GM19043 (cell line): ENCODE measurements around the gene CXCL6.

Experiments
- ATAC-seq: cut with Tn5 transposase; IDR thresholded peaks from one replicate; pipeline ENCODE4 v1.9.1; 2021; ENCODE audit warnings: low read depth; ENCODE audit not compliant: unreplicated experiment

CXCL6 gene

DNA sequence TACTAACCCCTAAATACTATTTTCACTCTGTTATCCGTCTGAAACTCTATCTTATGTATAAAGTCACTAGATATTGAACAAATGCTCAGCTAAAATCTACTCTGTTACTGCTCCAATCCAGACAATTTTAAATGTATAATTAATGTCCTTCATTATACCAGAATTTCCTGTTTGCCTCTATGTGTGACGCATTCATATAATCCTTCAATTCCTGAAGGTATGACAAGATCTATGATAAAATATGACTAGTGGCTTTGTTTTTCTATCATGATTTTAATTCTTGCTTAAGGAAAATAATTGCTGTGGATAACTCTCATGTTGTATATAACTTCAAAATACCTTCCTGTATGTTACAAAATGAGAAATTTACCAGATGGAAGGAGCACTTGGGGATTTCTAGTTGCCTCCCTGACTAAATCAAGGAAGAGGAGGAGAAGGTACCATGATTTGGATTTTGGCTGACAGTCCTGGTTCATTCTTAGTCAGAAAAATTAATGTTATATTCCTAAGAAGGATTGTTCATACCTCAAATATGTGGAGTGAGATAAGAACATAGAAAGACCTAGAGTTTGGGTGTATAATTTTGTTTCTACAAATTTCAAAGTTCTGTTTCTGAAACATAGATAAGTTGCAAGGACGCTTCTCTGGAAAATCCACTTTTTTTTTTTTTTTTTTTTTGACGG lies 4.9 kb downstream of the CXCL6 start:
- ATAC-seq, result no peak

DNA sequence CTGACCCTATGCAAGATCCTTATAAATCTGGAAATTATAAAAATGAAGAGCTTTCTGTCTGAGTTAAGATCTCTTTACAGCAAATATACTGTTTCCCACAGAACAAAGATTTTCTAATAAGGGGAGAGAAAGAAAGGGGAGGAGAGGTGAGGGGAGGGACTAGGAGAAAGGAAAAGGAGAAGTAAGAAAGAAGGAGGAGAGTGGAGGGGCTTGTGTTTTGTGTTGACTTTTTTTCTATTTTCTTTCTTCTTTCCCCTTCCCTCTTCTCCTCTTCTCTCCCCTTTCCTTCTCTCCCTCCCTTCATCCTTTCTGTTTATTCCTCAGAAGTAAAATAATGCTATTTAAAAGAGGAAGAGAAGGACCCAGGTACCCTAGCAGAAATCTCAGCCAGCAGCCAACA lies 6.2 kb downstream of the CXCL6 start:
- ATAC-seq, result no peak

DNA sequence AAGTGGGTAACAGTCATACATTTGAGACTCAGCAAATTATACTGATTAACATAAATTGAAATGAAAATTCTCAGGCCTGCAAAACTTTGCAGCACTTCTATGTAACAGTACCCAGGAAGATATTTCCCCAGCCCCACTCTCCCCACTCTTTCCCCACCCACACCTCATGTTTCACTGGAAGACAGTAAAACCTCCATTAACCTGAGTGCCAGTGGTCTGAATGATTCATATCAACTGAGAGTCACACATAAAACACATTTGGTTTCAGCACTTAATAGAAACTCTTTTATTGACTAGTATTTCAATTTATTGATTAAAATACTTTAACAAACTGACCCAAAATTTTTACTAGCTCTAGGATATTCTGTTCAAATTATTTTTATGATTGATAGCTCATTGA lies 6.9 kb downstream of the CXCL6 start:
- ATAC-seq, result no peak

DNA sequence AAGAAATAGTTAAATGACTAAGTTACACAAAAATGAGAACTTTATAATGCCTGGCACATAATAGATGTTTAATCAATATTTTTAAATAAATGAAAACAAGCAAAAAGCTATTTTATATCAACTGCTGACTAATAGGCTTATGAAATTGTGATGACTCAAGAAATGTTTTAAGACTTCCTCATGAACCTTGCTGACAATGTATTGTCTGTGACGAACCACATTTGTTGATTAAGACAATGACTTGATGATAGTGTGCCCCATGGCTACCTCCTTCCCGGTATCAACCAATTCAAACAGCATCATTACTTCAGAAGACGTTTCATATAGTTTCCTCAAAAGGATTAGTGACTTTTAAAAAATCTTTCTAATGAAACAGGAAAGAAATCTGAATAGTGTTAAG lies 7.9 kb downstream of the CXCL6 start:
- ATAC-seq, result no peak

DNA sequence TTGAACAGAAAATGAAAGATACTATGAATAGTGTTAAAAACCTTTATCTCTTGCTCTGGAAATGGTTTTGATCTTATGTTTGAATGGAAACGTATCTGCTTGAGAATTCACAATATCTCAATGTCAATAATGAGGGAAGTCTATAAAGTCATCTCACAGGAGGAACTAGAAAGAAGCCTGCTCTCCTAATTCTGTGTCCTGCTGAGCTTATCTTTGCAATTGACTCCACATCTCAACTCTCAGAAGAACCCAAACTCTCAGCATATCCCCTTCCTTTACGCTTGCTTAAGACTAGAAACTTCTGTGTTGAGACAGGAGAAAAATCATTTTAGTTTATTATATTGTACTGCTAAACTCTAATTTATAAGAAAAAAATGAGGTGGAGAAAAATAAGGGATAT lies 8.3 kb downstream of the CXCL6 start:
- no peak for ATAC-seq

DNA sequence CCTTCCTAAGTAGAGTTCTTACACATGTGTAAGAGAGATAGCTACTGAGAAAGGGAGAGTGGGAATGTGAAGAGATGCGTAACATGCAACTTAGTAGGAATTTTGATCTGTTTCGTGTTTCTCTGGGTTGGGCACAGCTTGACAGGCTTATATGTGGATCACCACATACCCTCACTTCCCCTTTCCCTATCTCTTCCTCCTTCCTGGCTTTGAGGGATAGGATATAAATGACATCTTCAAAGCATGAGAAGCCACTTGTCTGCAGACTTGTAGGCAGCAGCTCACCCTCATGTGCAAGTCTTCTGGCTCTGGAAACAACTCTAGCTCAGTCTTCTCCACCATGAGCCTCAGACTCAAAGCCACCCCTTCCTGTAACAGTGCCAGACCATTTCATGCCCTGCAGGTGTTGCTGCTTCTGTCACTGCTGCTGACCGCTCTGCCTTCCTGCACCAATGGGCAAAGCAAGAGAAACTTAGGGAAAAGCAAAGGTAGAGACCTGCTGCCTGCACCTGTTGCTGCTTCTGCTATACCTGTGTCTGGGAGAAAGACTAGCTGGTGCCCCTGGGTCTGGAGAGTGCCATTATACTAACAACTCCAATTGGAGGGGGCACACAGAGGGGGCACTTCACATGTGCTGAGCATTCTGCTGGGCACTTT lies 11.2 kb downstream of the CXCL6 start:
- no peak for ATAC-seq

DNA sequence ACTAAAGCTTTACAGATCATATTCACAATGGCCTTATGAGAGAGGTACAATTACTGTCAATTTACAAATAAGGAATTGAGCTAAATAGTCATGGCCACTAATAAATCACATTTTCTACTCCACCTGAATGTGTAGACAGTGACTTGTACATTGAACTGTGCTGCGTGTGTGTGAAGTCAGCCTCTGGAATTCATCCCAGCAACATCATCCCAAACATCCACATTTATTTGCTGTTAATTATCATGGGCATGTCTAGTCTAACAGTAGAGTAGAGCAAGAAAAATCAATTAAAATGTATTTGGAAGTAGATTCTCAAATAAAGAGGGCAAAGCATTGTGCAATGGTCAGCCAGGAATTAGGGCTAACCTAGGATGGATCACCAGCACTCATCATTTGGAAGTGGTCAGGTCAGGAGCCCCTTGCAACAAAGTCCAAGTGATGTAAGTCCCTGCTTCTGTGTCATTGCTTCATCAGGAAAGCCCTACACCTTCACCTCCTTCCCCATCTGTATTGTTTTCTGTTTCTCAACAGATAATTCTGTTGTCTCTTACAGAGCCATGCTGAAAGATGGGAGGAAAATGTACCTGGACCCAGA lies 11.8 kb downstream of the CXCL6 start:
- no peak for ATAC-seq

DNA sequence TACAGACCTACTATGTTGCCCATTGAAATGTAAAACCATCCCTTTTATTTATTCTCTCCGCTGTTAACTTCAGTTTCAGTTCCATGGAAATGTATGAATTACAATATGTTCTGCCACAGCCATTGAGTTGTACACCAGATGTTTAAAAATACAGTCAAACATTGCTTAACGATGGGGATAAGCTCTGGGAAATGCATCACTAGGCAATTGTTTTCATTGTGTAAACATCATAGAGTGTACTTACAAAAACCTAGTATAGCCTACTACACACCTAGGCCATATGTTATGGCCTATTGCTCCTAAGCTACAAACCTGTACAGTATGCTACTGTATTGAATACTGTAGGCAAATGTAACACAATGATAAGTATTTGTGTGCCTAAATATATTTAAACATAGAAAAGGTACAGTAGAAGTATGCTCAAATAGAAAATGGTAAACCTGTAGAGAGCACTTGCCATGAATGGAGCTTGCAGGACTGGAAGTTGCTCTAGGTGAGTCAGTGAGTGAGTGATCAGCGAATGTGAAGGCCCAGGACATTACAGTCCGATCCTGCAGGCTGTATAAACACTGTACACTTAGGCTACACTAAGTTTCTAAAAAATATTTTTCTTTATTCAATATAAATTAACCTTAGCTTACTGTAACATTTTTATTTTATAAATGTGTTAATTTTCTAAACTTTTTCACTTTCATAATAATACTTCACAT lies 13.9 kb downstream of the CXCL6 start:
- no peak for ATAC-seq

DNA sequence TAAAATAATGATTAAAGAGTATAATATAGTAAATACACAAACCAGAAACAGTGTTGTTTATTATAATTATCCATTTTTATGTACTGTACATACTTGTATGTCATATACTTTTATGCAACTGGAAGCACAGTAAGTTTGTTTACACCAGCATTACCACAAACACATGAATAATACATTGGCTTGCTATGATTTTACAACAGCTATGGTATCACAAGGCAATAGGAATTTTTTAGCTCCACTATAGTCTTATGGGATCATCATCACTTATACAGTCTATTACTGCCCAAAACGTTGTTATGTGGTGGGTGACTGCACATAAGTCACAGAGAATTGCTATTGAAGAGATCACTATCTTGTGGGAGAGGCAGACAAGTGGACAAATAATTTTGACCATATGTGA lies 14.8 kb downstream of the CXCL6 start:
- no peak for ATAC-seq

DNA sequence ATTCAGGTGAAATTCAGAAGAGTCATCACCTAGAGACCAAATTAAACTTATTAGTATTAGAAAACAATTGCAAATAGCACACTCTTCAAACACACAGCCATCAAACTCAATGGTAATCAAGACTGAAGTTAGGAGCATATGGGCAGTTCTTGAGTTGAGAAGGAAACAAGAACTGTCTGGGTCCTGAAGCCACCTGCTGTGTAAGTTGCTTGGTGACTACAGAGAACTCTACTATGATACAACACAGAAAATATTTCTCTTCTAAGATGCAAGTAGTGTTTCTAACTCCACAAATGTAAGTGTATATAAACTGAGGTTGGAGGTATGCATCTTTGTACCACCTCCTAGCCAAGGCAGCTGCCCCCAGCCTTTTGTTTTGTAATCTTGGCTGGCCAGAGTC lies 16.3 kb downstream of the CXCL6 start:
- no peak for ATAC-seq

DNA sequence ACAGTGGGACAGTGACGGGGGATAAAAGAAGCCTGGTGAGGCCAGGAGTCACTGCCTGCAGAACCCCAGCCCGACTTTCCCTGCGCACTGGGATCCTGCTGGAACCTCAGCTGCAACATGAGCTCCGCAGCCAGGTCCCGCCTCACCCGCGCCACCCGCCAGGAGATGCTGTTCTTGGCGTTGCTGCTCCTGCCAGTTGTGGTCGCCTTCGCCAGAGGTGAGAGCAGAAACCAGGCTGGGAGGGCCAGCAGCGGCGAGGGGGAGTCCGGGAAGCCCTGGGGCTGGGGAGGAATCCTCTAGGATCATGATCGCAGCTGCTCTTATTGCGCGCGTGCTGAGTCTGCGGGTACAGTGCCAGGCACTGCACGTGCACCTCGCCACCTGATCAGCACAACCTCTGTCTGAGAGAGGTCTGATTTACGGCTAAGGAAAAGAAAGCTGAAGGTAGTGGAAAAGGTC lies 16.8 kb downstream of the CXCL6 start, which contains the start of gene PF4V1:
Gene PF4V1, plus strand, starts transcription at position 51 of the 459 bp plus-strand sequence. Its CDS starts 67 bp downstream, at position 118.
- no peak for ATAC-seq

DNA sequence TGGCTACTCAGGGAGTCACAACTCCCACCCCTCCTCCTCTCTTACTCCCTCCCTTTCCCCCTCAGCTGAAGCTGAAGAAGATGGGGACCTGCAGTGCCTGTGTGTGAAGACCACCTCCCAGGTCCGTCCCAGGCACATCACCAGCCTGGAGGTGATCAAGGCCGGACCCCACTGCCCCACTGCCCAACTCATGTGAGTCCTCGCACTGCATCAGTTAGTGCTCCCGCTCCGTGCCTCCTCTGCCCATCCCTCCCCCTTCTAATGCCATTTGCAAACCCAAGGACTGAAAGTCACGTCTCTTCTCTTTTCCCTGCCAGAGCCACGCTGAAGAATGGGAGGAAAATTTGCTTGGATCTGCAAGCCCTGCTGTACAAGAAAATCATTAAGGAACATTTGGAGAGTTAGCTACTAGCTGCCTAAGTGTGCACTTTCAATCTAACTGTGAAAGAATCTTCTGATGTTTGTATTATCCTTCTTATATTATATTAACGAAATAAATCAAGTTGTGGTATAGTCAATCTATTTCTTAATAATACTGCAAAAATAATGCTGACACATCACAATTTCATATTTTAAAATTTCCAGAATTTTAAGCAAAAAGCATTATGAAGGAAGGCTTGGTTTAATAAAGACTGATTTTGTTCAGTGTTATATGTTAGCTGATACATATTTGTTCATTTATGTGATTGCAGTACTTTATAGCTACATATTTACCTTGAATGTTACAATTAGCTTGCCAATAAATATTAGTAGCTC lies 17.4 kb downstream of the CXCL6 start:
- no peak for ATAC-seq

DNA sequence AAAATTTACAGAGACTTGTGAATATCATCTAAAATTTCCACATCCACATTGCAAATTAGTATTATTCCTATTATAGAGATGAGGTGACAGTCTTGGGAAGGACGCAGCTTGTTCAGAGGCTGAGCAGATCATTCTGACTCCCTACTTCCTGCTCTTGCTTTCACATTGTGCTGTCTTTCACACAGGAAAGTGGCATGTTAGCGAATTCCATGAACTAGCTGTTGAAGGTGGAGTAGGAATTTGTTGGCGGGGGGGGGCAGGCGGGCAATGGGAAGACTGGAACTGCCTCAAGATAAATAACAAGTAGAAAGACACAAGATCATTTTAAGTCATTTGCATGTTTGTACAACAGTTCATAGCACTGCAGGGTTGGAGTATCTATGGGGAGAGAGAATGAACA lies 18.9 kb downstream of the CXCL6 start:
- no peak for ATAC-seq

DNA sequence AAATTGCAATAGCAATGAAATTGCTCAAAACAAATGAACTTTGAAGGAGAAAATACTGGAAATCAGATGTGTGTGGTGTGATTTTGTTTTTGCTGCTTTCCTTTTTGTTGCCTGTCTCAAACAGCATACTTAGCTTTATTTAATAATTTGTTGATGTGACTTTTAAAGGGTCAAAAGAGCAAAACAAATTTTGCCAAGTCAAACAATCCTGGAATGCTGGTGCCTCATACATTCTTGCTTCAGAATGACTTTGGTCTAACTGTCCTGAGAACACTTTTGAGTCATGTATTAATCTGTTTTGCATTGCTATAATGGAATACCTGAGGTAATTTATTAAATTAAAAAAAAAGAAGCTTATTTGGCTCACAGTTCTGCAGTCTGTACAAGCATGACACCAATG lies 20.0 kb downstream of the CXCL6 start:
- ATAC-seq, result no peak

DNA sequence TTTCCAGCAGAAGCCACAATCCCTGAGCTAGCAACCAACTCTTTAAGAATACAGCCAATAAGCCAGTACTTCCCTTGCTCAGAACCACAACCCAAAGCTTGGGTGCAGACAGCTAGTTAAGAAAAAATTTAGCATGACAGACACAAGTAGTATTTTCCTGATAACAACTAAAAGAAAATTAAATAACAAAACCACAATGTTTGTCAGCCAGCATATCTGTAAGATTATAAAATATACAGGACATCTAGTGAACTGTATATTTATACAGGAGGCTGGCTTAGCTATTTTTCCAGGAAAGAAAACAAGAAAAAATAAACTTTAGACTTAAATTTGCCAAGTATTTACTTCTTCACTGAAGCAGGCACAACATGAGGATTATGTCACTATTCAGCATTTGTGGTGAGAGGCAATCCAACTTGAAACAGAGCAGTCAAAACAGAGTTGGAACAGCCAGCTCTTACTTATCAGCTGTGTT lies 23.2 kb downstream of the CXCL6 start:
- ATAC-seq, result no peak

DNA sequence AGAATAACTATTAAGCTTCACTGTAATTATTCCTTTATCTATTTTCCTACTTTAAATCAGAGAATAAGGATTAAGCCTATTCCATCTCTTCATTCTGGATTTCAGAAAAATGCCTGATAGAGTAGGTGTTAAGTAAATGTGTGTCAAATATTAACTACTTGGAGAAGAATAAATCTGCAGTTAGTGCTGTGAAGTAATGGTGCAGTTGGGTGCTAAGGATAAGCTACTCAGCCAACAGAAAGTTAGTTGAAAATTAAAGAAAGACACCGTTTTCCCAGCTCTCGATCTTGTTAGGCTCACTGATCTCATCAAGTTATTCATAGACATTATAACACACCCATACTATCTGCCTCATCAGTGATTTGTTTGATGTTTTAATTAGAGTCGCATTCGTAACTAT lies 23.7 kb downstream of the CXCL6 start:
- no peak for ATAC-seq

DNA sequence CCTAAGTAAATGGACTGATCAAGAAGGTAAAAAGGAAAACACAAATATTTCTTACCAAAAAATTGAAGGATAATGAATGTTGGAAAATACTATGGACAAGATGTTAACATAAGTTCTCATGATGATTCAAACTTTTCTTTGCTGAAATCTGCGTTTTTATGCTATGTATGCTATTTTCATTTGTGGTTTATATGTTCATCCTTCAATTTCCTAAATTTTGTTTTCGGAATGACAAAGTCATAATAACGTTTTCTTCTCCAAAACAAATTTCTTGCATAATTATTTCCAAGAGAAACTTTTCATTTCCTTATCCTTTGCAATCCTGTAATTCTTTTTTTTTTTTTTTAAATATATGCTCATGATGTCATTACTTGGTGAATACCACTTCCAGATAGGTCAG lies 24.4 kb downstream of the CXCL6 start:
- no peak for ATAC-seq

DNA sequence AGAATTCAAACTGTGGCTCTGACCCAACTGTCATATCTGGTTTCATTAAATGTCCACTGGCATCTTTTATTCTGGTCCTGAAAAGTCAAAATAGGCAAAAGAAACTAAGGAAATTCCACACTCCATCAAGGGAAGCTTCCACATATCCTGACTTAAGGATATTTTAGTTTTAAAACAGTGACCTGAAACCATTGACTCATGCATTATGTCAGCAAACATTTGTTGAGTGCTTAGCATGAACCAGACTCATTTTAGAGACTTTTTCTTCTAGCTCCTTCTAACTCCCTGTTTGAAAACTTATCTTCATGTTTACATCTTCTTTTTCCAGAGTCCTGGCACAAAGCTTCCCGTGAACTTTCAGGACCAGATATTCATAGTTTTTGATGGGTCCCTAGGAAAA lies 25.8 kb downstream of the CXCL6 start:
- ATAC-seq, result no peak

DNA sequence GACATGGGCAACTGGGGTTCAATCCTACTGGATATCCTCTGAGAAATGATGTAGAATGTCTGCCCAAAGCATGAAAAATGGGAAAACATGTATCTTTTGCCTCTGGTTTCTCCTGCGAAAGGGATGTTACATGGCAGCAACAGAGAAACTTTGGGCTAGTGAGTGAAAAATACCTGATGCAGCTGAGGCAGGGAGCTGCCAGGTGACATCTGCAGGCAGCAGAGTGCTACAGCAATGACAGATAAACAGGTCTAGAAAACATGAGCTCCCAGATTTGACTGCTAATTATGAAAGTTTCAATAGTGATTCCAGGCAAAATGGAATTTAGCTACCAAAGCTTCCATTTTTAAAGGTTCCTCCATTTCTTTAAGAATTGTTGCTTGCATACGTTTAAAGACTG lies 27.9 kb downstream of the CXCL6 start:
- ATAC-seq, result no peak

DNA sequence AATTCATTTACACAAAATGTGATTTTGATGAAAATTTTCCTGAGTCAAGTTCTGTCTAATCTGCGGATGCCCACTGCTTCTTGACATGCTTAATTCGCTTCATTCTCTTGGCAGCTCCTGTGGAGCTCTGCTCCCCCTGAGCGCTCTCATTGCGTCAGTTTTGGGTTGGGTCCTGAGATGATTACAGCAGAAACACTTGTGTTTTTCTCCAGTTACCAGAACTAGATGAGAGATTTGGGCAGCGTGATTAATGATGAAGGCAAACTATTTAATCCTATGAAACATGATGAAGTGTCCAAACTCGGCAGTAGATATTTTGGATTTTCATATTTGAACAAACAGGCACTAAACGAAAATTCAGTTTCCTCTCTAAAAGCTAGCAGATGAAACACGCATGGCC lies 28.5 kb downstream of the CXCL6 start:
- no peak for ATAC-seq
